ENCODE data around the gene INVS. TPM values are rescaled to one million over a fixed set of nuclear protein-coding genes. Genes with fewer than 3 reads are reported as not detected.
A peak's percentile ranks its signal among the peaks of the same experiment; 100 is the strongest.

The INVS gene
- total RNA-seq, 2 experiments from 2014 or later = 30.7 to 36.7 TPM

DNA sequence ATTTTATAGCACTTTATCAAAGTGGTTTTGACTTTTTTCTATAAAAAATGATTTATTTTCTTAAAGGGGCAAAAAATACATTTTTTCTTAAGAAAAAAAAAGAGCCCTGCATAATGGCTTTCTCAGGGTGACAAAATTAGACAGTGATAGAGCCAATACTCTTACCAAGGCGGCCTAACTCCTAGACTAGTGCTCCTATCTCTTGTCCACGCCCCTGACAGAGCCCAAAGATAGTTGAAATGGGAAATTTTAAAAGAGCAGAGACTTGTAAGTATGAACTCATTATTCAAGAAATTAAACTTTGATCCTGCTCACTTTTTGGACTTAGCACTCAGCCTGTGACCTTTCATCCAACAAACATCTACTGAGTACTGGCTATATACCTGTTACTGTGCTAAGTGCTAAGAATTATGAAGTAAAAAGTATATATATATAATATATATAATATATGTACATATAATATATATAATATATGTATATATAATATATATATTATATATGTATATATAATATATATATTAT lies 1.2 kb downstream of the INVS start:
- TF ChIP-seq EZH2phosphoT487 (IDR thresholded peaks at IDR 0.05; ENCODE audit: borderline replicate concordance, low read depth, low read length) (no peak), CTCF (conservative IDR thresholded peaks at IDR 0.05; ENCODE audit: low read length) (no peak)
- intact Hi-C loops (cut with micrococcal nuclease; ENCODE audit: unreplicated experiment) = no loop called here
- BruUV-seq (replicated peaks) = TSS peak; percentile 83

DNA sequence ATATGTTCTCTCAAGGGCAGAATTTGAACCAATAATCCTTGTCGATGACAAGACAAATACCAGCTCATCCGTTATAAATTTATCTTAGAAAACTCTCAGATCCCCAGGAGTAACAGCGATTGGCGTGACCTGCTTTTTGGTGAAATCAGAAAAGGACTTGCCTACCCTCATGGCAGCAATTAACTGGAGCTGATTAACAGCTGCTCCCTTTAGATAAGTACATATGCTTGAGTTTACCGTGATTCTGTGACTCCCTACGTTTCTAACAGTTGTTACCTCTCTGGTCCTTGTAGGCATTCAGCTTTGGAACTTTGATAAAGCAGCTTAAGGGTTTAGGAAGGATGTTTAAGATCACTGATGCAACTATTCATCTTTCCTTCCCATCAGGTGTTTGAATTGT lies 2.6 kb downstream of the INVS start:
- intact Hi-C loops (cut with micrococcal nuclease; ENCODE audit: unreplicated experiment) = no loop called here
- ChIA-PET POLR2A (interaction anchor here (0.9 to 1.4 kb wide), 5 partner anchors 13 to 26 kb away, joined by 3 to 4 read pairs (median 4); no protein-coding TSS in a partner anchor), CTCF (ENCODE audit: unreplicated experiment) (interaction anchor here (1.4 kb wide), 1 partner anchor 12 kb away, joined by 4 read pairs; no protein-coding TSS in a partner anchor)
- no peak overlapping the region for H3K4me2 ChIP-seq (ENCODE audit: low read length)
- no peak overlapping the region for H3K27ac ChIP-seq (ENCODE audit: low read depth, low read length, poor library complexity, severe bottlenecking)
- TF ChIP-seq EZH2phosphoT487 (IDR thresholded peaks at IDR 0.05; ENCODE audit: borderline replicate concordance, low read depth, low read length) (no peak), CTCF (conservative IDR thresholded peaks at IDR 0.05; ENCODE audit: low read length) (no peak)
- H3K79me2 ChIP-seq (ENCODE audit: insufficient read depth, low read depth, low read length) = peaks cover 40% of the 10 kb centered on the region
- H3K4me3 ChIP-seq (ENCODE audit: low read depth, low read length, poor library complexity, severe bottlenecking) = no peak overlapping the region
- no peak overlapping the region for H2AFZ ChIP-seq (ENCODE audit: low read length)
- TSS peak; percentile 43 for BruUV-seq (replicated peaks)
- DNase-seq (ENCODE audit: low spot score) = no peak
- H4K20me1 ChIP-seq (ENCODE audit: insufficient read depth, low read length) = peaks cover 6% of the 10 kb centered on the region
- peaks cover 38% of the 10 kb centered on the region for H3K36me3 ChIP-seq (ENCODE audit: insufficient read depth, low read length)
- peaks cover 9% of the 10 kb centered on the region for H3K4me1 ChIP-seq (ENCODE audit: insufficient read depth, low read length, poor library complexity, severe bottlenecking)
- H3K9me2 ChIP-seq (ENCODE audit: insufficient read depth, low read length) = no peaks in the 10 kb centered on the region
- H3K9me3 ChIP-seq (ENCODE audit: low read length) = no peaks in the 10 kb centered on the region

More for the DNA sequence above, 1.2 kb downstream of the INVS start:
- CTCF ChIA-PET (ENCODE audit: unreplicated experiment) = no interaction called here
- peaks cover 8% of the 10 kb centered on the region for H4K20me1 ChIP-seq (ENCODE audit: insufficient read depth, low read length)
- DNase-seq (ENCODE audit: low spot score) = no peak
- H3K27ac ChIP-seq (ENCODE audit: low read depth, low read length, poor library complexity, severe bottlenecking) = peak overlapping the region; percentile 55
- POLR2A ChIA-PET = interaction anchor here (1.6 kb wide), 1 partner anchor 10 kb away, joined by 7 read pairs; no protein-coding TSS in a partner anchor
- H3K36me3 ChIP-seq (ENCODE audit: insufficient read depth, low read length) = peaks cover 24% of the 10 kb centered on the region
- H3K4me3 ChIP-seq (ENCODE audit: low read depth, low read length, poor library complexity, severe bottlenecking) = peak overlapping the region; percentile 97
- H2AFZ ChIP-seq (ENCODE audit: low read length) = peak overlapping the region; percentile 54; the same call in 1 of the 2 replicates
- H3K9me2 ChIP-seq (ENCODE audit: insufficient read depth, low read length) = no peaks in the 10 kb centered on the region
- no peaks in the 10 kb centered on the region for H3K9me3 ChIP-seq (ENCODE audit: low read length)
- peak overlapping the region; percentile 83 for H3K4me2 ChIP-seq (ENCODE audit: low read length)
- peaks cover 23% of the 10 kb centered on the region for H3K4me1 ChIP-seq (ENCODE audit: insufficient read depth, low read length, poor library complexity, severe bottlenecking)
- H3K79me2 ChIP-seq (ENCODE audit: insufficient read depth, low read depth, low read length) = peaks cover 54% of the 10 kb centered on the region

DNA sequence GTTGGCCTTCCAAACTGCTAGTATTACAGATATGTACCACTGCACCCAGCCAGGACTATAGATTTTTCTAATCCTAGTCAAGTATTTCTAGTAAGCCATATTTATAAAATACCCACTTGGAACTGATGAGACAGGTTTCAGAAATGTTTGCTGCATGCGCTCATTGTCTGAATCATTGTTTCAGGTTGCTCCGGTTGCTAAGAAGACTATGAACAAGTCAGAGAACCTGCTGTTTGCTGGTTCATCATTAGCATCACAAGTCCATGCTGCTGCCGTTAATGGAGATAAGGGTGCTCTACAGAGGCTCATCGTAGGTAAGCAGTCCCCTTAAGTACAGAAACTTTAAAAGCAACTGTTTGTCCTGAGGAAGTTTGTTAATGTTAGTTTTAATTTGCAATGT lies 5.3 kb downstream of the INVS start:
- H3K9me3 ChIP-seq (ENCODE audit: low read length) = no peaks in the 10 kb centered on the region
- intact Hi-C loops (cut with micrococcal nuclease; ENCODE audit: unreplicated experiment) = no loop called here
- CTCF ChIA-PET (ENCODE audit: unreplicated experiment) = no interaction called here
- no peaks in the 10 kb centered on the region for H4K20me1 ChIP-seq (ENCODE audit: insufficient read depth, low read length)
- H3K4me1 ChIP-seq (ENCODE audit: insufficient read depth, low read length, poor library complexity, severe bottlenecking) = peaks cover 4% of the 10 kb centered on the region
- DNase-seq (ENCODE audit: low spot score) = no peak
- POLR2A ChIA-PET = interaction anchor here (0.6 kb wide), 1 partner anchor 13 kb away, joined by 4 read pairs; no protein-coding TSS in a partner anchor
- no TSS peak for BruUV-seq (replicated peaks)
- H3K79me2 ChIP-seq (ENCODE audit: insufficient read depth, low read depth, low read length) = peaks cover 18% of the 10 kb centered on the region
- H3K27ac ChIP-seq (ENCODE audit: low read depth, low read length, poor library complexity, severe bottlenecking) = no peak overlapping the region
- no peaks in the 10 kb centered on the region for H3K9me2 ChIP-seq (ENCODE audit: insufficient read depth, low read length)
- H2AFZ ChIP-seq (ENCODE audit: low read length) = no peak overlapping the region
- no peak overlapping the region for H3K4me2 ChIP-seq (ENCODE audit: low read length)
- H3K4me3 ChIP-seq (ENCODE audit: low read depth, low read length, poor library complexity, severe bottlenecking) = no peak overlapping the region
- H3K36me3 ChIP-seq (ENCODE audit: insufficient read depth, low read length) = peaks cover 65% of the 10 kb centered on the region
- TF ChIP-seq CTCF (conservative IDR thresholded peaks at IDR 0.05; ENCODE audit: low read length) = no peak
- no peak for TF ChIP-seq EZH2phosphoT487 (IDR thresholded peaks at IDR 0.05; ENCODE audit: borderline replicate concordance, low read depth, low read length)

Measured in OCI-LY7 (cell line).